Measurements from ENCODE around the gene RNPS1. TPM values are rescaled to one million over a fixed set of nuclear protein-coding genes. Genes with fewer than 3 reads are reported as not detected.

The RNPS1 gene
- total and polyA plus RNA-seq, 9 of the 15 experiments (the other 6 are each of a cell fraction or from before 2014, with no cell fraction given), result 44.9 to 338 (median 202) TPM

DNA sequence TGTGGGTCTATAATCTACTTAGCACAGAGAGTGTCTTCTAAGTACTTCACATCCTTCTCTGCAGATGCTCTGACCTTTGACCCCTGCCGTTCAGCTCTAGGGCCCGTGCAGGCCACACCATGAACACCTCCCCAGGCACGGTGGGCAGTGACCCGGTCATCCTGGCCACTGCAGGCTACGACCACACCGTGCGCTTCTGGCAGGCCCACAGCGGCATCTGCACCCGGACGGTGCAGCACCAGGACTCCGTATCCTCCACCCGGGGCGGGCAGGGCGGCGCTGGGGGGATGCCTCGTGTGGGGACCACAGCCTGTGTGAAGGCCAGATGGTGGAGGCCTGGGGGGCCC, 62.0 kb downstream of the RNPS1 start (continued):
- TF ChIP-seq XRCC5 (IDR thresholded peaks at IDR 0.05; ENCODE audit: low read depth, low read length), result no peak
- peak; percentile 95 for TF ChIP-seq NR2C2 (CRISPR knock-in tag; IDR thresholded peaks at IDR 0.05)
- TF ChIP-seq NR2C2 (tag; IDR thresholded peaks at IDR 0.05), result peak; percentile 97
- TF ChIP-seq ZBTB8A (IDR thresholded peaks at IDR 0.05; ENCODE audit: partially characterized antibody), result no peak
- TF ChIP-seq, protein P1, sequence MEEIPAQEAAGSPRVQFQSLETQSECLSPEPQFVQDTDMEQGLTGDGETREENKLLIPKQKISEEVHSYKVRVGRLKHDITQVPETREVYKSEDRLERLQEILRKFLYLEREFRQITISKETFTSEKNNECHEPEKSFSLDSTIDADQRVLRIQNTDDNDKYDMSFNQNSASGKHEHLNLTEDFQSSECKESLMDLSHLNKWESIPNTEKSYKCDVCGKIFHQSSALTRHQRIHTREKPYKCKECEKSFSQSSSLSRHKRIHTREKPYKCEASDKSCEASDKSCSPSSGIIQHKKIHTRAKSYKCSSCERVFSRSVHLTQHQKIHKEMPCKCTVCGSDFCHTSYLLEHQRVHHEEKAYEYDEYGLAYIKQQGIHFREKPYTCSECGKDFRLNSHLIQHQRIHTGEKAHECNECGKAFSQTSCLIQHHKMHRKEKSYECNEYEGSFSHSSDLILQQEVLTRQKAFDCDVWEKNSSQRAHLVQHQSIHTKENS (CRISPR knock-in tag; IDR thresholded peaks at IDR 0.05), result no peak
- TF ChIP-seq TCF7 (IDR thresholded peaks at IDR 0.05; ENCODE audit: borderline replicate concordance), result no peak
- no peak for TF ChIP-seq KLF10 (CRISPR knock-in tag; IDR thresholded peaks at IDR 0.05)
- no peak for TF ChIP-seq MTA3 (IDR thresholded peaks at IDR 0.05; ENCODE audit: borderline replicate concordance)
- no peak for TF ChIP-seq ZNF431 (CRISPR knock-in tag; IDR thresholded peaks at IDR 0.05)
- 0 out of 2 replicates have a peak, but pooled peaks have one; percentile 2 for TF ChIP-seq ELF4 (CRISPR knock-in tag; IDR thresholded peaks at IDR 0.05)
- TF ChIP-seq, protein P2, sequence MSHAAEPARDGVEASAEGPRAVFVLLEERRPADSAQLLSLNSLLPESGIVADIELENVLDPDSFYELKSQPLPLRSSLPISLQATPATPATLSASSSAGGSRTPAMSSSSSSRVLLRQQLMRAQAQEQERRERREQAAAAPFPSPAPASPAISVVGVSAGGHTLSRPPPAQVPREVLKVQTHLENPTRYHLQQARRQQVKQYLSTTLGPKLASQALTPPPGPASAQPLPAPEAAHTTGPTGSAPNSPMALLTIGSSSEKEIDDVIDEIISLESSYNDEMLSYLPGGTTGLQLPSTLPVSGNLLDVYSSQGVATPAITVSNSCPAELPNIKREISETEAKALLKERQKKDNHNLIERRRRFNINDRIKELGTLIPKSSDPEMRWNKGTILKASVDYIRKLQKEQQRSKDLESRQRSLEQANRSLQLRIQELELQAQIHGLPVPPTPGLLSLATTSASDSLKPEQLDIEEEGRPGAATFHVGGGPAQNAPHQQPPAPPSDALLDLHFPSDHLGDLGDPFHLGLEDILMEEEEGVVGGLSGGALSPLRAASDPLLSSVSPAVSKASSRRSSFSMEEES (CRISPR knock-in tag; IDR thresholded peaks at IDR 0.05), result no peak
- no peak for TF ChIP-seq ZKSCAN3 (CRISPR knock-in tag; IDR thresholded peaks at IDR 0.05)
- no peak for TF ChIP-seq POLR2AphosphoS5 (IDR thresholded peaks at IDR 0.05; ENCODE audit: control insufficient read depth, insufficient read depth, low read depth, low read length)
- TF ChIP-seq, protein P3, sequence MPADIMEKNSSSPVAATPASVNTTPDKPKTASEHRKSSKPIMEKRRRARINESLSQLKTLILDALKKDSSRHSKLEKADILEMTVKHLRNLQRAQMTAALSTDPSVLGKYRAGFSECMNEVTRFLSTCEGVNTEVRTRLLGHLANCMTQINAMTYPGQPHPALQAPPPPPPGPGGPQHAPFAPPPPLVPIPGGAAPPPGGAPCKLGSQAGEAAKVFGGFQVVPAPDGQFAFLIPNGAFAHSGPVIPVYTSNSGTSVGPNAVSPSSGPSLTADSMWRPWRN (IDR thresholded peaks at IDR 0.05; ENCODE audit: low read depth), result no peak
- TF ChIP-seq CTBP1 (IDR thresholded peaks at IDR 0.05; ENCODE audit: borderline replicate concordance), result peak; percentile 3
- TF ChIP-seq SRSF1 (IDR thresholded peaks at IDR 0.05; ENCODE audit: low read depth, low read length), result no peak
- no peak for TF ChIP-seq PTBP1 (IDR thresholded peaks at IDR 0.05; ENCODE audit: low read depth, low read length)
- TF ChIP-seq HNRNPUL1 (IDR thresholded peaks at IDR 0.05; ENCODE audit: low read length), result no peak
- no peak for TF ChIP-seq ZNF707 (CRISPR knock-in tag; conservative IDR thresholded peaks at IDR 0.05)
- TF ChIP-seq, protein P4, sequence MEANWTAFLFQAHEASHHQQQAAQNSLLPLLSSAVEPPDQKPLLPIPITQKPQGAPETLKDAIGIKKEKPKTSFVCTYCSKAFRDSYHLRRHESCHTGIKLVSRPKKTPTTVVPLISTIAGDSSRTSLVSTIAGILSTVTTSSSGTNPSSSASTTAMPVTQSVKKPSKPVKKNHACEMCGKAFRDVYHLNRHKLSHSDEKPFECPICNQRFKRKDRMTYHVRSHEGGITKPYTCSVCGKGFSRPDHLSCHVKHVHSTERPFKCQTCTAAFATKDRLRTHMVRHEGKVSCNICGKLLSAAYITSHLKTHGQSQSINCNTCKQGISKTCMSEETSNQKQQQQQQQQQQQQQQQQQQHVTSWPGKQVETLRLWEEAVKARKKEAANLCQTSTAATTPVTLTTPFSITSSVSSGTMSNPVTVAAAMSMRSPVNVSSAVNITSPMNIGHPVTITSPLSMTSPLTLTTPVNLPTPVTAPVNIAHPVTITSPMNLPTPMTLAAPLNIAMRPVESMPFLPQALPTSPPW (CRISPR knock-in tag; IDR thresholded peaks at IDR 0.05), result no peak; the same call in none of the 2 replicates
- TF ChIP-seq FOXA3 (CRISPR knock-in tag; conservative IDR thresholded peaks at IDR 0.05 in 1 of 2, IDR thresholded peaks at IDR 0.05 in 1 of 2), result no peak
- TF ChIP-seq KLF6 (CRISPR knock-in tag; IDR thresholded peaks at IDR 0.05; ENCODE audit: borderline replicate concordance), result 0 out of 2 replicates have a peak, but pooled peaks have one; percentile 30
- TF ChIP-seq, protein P5, sequence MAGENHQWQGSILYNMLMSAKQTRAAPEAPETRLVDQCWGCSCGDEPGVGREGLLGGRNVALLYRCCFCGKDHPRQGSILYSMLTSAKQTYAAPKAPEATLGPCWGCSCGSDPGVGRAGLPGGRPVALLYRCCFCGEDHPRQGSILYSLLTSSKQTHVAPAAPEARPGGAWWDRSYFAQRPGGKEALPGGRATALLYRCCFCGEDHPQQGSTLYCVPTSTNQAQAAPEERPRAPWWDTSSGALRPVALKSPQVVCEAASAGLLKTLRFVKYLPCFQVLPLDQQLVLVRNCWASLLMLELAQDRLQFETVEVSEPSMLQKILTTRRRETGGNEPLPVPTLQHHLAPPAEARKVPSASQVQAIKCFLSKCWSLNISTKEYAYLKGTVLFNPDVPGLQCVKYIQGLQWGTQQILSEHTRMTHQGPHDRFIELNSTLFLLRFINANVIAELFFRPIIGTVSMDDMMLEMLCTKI (IDR thresholded peaks at IDR 0.05; ENCODE audit: partially characterized antibody), result no peak
- no peak for TF ChIP-seq BHLHE40 (IDR thresholded peaks at IDR 0.05; ENCODE audit: low read length)
- no peak for TF ChIP-seq DDX20 (tag; IDR thresholded peaks at IDR 0.05; ENCODE audit: low read depth)

Measured in K562 (cell line).